Adrenal gland (tissue), 12 donors: Measurements from ENCODE around the gene DRAP1. TPM values are rescaled to one million over a fixed set of nuclear protein-coding genes. Genes with fewer than 3 reads are reported as not detected.

Experiments used
- DNase-seq, 7 donors: peaks; one replicate each; pipeline ENCODE4 v3.0.0-alpha.2; 2019 to 2020
- H3K27ac ChIP-seq, 5 donors: fragments of 200-600 bp; sonication (generic) in 4 of 5; 1 replicate in 3 of 5; 2 replicates in 2 of 5; pipeline versions ENCODE4 v1.5.1 to v1.8.0; 2016 to 2020; ENCODE audit warnings: mild to moderate bottlenecking in 1 of 5
- H3K27me3 ChIP-seq: fragments of 200-600 bp; 2 replicates; pipeline ENCODE4 v1.8.0; 2021
- H3K36me3 ChIP-seq, 2 donors: fragments of 200-600 bp; replicated peaks in 1 of 2; 1 replicate in 1 of 2; 2 replicates in 1 of 2; pipeline versions ENCODE4 v1.5.1 to v1.8.0; 2018 to 2022
- H3K4me1 ChIP-seq, 2 donors: fragments of 200-600 bp; replicated peaks in 1 of 2; 1 replicate in 1 of 2; 2 replicates in 1 of 2; pipeline versions ENCODE4 v1.5.1 to v1.8.0; 2018 to 2021
- H3K4me3 ChIP-seq, 4 donors: fragments of 200-600 bp; sonication (generic) in 3 of 4; one replicate each; pipeline ENCODE4 v1.5.1; 2016 to 2018
- H3K9me3 ChIP-seq, 3 donors: fragments of 200-600 bp; sonication (generic) in 1 of 3; replicated peaks in 1 of 3; 1 replicate in 2 of 3; 2 replicates in 1 of 3; pipeline versions ENCODE4 v1.5.1 to v1.8.0; 2016 to 2021
- POLR2A ChIP-seq, 2 donors: fragments of 450-650 bp; IDR thresholded peaks; one replicate each; pipeline ENCODE4 v1.6.1; 2017; ENCODE audit warnings: antibody characterized with exemption in 2 of 2, mild to moderate bottlenecking in 2 of 2, moderate library complexity in 1 of 2
- WGBS, 4 donors: extraction: QIAGEN DNeasy Blood & Tissue Kit in 2 of 4; methylation state at CpG; one replicate each; pipeline versions ENCODE4 v1.1.5 to v1.1.7; 2013 to 2017; 5-methylcytosine and 5-hydroxymethylcytosine counted together
- intact Hi-C, 2 donors: fragments of 100-400 bp; cut with DNase I; formaldehyde crosslinking; loops; one replicate each; pipeline versions ENCODE4 v1.14.1 to v1.15.0; 2022 to 2023
- polyA plus RNA-seq, 3 donors: library from polyadenylated mRNA; stranded (reverse); fragments of 200-250 nt in 2 of 3; fragments of 350-450 nt in 1 of 3; fragmentation: Illumina TruSeq in 1 of 3; extraction: RNeasy Lipid Tissue Mini Kit (QIAGEN cat#74804) in 1 of 3; gene quantifications; one replicate each; pipeline ENCODE4 v1.2.3, GENCODE V29; 2013 to 2014
- total RNA-seq, 9 donors: library from RNA; depleted of rRNA in 4 of 9; stranded (reverse); fragments of >200 nt in 4 of 9; fragments of 120-200 nt in 1 of 9; fragmentation: NEBNext Ultra II Directional in 1 of 9; extraction: Animal tissue kit (Norgen Biotek cat#: 25700) in 1 of 9; gene quantifications; one replicate each; pipeline versions ENCODE4 v1.1.0 to v1.2.4, GENCODE V29; 2013 to 2023
- TF ChIP-seq, protein P1 (sequence below), 6 experiments: fragments of 450-650 bp in 4 of 6; fragments of 200-600 bp in 2 of 6; sonication (generic) in 1 of 6; IDR thresholded peaks; 1 replicate in 5 of 6; 2 replicates in 1 of 6; pipeline versions ENCODE4 v1.5.1 to v1.8.0; 2016 to 2021; ENCODE audit warnings: antibody characterized with exemption in 6 of 6, mild to moderate bottlenecking in 2 of 6, moderate library complexity in 1 of 6
- donor health status: healthy with polysubstance abuse.
- donor health status: Bipolar disorder and iron deficiency.
- donor health status: DM: yes; HTN: yes; CAD: no.
- donor health status: DM: no; HTN: no; CAD: no.
- donor health status: DM: no; HTN: no; CAD: no.
- donor health status: DM: yes; HTN: yes; CAD: no.

Gene DRAP1
- total and polyA plus RNA-seq, 12 donors: 63.7 to 269 (median 94.9) TPM

DNA sequence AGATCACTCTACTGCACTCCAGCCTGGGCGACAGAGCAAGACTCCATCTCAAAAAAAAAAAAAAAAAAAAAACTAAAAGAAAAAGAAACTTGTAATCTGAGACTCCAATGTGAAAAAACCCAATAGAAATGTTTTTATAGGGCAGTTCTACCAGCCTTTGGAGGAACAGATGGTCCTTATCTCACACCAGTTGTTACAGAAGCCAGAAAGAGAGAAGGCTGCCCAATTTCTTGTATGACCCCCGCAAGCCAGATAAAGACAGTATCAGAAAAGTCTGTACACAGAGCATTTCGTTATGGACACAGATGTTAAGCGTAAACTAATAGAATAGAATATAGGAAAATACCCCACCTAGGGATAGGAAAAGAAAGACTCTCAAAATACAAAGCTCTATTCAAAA, 14.8 kb downstream of the DRAP1 start:
- TF ChIP-seq, protein P1, sequence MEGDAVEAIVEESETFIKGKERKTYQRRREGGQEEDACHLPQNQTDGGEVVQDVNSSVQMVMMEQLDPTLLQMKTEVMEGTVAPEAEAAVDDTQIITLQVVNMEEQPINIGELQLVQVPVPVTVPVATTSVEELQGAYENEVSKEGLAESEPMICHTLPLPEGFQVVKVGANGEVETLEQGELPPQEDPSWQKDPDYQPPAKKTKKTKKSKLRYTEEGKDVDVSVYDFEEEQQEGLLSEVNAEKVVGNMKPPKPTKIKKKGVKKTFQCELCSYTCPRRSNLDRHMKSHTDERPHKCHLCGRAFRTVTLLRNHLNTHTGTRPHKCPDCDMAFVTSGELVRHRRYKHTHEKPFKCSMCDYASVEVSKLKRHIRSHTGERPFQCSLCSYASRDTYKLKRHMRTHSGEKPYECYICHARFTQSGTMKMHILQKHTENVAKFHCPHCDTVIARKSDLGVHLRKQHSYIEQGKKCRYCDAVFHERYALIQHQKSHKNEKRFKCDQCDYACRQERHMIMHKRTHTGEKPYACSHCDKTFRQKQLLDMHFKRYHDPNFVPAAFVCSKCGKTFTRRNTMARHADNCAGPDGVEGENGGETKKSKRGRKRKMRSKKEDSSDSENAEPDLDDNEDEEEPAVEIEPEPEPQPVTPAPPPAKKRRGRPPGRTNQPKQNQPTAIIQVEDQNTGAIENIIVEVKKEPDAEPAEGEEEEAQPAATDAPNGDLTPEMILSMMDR (IDR thresholded peaks at IDR 0.05): no peak
- no peak for TF ChIP-seq POLR2A (IDR thresholded peaks at IDR 0.05)
- intact Hi-C loops: no loop called here

DNA sequence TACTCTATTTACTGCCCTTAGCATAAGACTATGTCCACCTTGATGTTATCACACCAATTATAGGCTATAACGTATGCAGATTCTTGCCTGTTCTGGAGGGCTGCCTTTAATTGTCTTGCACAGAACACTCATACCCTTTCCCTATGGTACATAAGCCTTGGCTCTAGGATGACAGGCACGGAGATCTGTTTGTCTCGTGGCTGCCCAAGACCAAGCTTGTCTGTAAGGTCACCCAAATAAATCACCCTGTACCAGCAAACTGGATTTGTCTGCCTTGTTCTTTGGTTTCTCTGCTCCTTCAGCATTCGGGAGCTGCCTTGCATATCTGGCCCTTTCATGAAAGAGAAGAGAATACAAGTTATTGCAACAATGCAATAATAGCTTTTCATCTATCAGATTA, 18.5 kb downstream of the DRAP1 start:
- 25 to 39% (median 31%) methylated on average over 4 of the region's 4 CpGs for WGBS, 4 donors
- intact Hi-C loops: no loop called here

More for the DNA sequence above, 14.8 kb downstream of the DRAP1 start:
- H3K4me3 ChIP-seq: no peak overlapping the region
- no peaks in the 10 kb centered on the region for H3K9me3 ChIP-seq
- no peak overlapping the region for H3K27ac ChIP-seq
- DNase-seq: no peak
- no peaks in the 10 kb centered on the region for H3K4me1 ChIP-seq
- WGBS, 4 donors: 59 to 67% (median 62%) methylated on average over 4 of the region's 4 CpGs
- H3K27me3 ChIP-seq: no peaks in the 10 kb centered on the region
- no peaks in the 10 kb centered on the region for H3K36me3 ChIP-seq

DNA sequence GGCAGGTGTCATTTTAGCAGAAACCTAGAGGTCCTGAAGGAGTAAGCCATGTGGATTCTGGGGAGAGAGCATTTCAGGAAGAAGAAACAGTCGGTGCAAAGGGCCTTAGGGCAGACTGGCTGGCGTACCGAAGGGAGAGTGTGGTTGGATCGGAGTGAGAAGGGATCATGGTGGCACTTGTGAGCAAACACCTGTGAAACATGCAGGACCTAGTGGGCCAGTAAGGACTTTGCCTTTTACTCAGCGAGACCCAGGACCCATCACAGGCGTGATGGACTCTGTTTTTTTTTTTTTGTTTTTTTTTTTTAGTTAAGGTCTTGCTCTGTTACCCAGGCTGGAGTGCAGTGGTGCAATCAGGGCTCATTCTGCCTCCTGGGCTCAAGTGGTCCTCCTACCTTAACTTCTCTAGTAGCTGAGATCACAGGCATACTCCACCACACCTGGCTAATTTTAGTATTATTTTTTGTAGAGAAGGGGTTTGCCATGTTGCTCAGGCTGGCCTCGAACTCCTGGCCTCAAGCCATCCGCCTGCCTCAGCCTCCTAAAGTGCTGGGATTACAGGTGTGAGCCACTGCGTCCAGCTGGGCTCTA, 22.6 kb downstream of the DRAP1 start:
- Histone ChIP-seq H3K9me3 (no peaks in the 10 kb centered on the region), H3K36me3 (no peaks in the 10 kb centered on the region), H3K27ac (peak overlapping the region in 2 of 5 donors; percentile 40 to 81), H3K4me1 (no peaks in the 10 kb centered on the region), H3K4me3 (no peak overlapping the region), H3K27me3 (no peaks in the 10 kb centered on the region)
- 71 to 78% (median 75%) methylated on average over 9 of the region's 9 CpGs for WGBS, 4 donors
- intact Hi-C loops: no loop called here
- DNase-seq: no peak
- no peak for TF ChIP-seq POLR2A (IDR thresholded peaks at IDR 0.05)
- TF ChIP-seq, protein P1 (IDR thresholded peaks at IDR 0.05): no peak

More for the DNA sequence above, 18.5 kb downstream of the DRAP1 start:
- TF ChIP-seq, protein P1 (IDR thresholded peaks at IDR 0.05): no peak
- no peak for TF ChIP-seq POLR2A (IDR thresholded peaks at IDR 0.05)
- Histone ChIP-seq H3K4me3 (no peak overlapping the region), H3K27me3 (no peaks in the 10 kb centered on the region), H3K36me3 (no peaks in the 10 kb centered on the region), H3K27ac (no peak overlapping the region), H3K9me3 (no peaks in the 10 kb centered on the region), H3K4me1 (no peaks in the 10 kb centered on the region)
- no peak for DNase-seq

DNA sequence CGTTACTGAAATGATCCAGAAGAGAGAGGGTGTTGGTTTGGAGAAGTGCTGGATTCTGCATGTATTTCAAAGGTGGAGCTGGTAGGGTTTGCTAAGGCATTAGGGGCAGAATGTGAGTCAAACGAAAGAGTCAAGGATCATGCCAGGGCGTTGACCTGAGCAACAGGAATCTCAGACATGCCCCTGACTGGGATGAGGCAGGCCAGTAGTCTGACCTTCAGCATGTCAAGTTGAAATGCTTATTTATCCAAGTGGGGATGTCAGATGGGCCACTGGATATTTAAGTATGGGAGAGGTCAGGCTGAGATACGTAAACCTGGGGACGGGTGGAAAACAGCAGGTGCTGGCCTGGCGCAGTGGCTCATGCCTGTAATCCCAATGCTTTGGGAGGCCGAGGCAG, 23.3 kb downstream of the DRAP1 start:
- Histone ChIP-seq H3K4me3 (no peak overlapping the region), H3K4me1 (no peaks in the 10 kb centered on the region), H3K27ac (no peak overlapping the region), H3K27me3 (no peaks in the 10 kb centered on the region), H3K9me3 (no peaks in the 10 kb centered on the region), H3K36me3 (no peaks in the 10 kb centered on the region)
- no peak for TF ChIP-seq POLR2A (IDR thresholded peaks at IDR 0.05)
- TF ChIP-seq, protein P1 (IDR thresholded peaks at IDR 0.05): no peak
- WGBS, 4 donors: 60 to 73% (median 66%) methylated on average over 7 of the region's 7 CpGs
- intact Hi-C loops: no loop called here
- DNase-seq: peak in 3 of 7 donors; percentile 48 to 67 (median 57)
